ENCODE results near the gene SELENOV. TPM values are rescaled to one million over a fixed set of nuclear protein-coding genes. Genes with fewer than 3 reads are reported as not detected.

The SELENOV gene
- total RNA-seq, 1 donor from 2014 or later: 0.73 TPM

GRCh38 chr19:39471756-39472536, 43.0 kb upstream of the SELENOV start:
- DNase-seq (ENCODE audit: low spot score): no peak
- Mint-ChIP-seq H3K27ac (no peak overlapping the region), H3K4me1 (no peaks in the 10 kb centered on the region), H3K9me3 (no peaks in the 10 kb centered on the region), H3K27me3 (ENCODE audit: insufficient read depth, low read depth) (peaks cover 6% of the 10 kb centered on the region), H3K4me3 (peak overlapping the region; percentile 52), H3K36me3 (peaks cover 41% of the 10 kb centered on the region)
- Histone ChIP-seq H3K9me3 (ENCODE audit: low read depth) (no peaks in the 10 kb centered on the region), H3K4me1 (no peaks in the 10 kb centered on the region), H3F3A (ENCODE audit: low read depth) (no peaks in the 10 kb centered on the region), H4K20me1 (ENCODE audit: low read depth) (no peaks in the 10 kb centered on the region), H3K4me2 (no peak overlapping the region), H3K4me3 (no peak overlapping the region), H3K9ac (no peak overlapping the region), H3K79me2 (ENCODE audit: low read depth) (no peaks in the 10 kb centered on the region), H3K27ac (no peak overlapping the region), H2AFZ (replicated peaks) (no peak overlapping the region), H3K36me3 (no peaks in the 10 kb centered on the region), H3K27me3 (no peaks in the 10 kb centered on the region)
- no peak for TF ChIP-seq EZH2 (IDR thresholded peaks at IDR 0.05)
- no peak for TF ChIP-seq EZH2phosphoT487 (IDR thresholded peaks at IDR 0.05)

- no peak for DNase-seq (ENCODE audit: low spot score)
- Histone ChIP-seq H3K27me3 (no peaks in the 10 kb centered on the region), H3K9me3 (ENCODE audit: low read depth) (no peaks in the 10 kb centered on the region), H3K4me3 (no peak overlapping the region), H3K36me3 (no peaks in the 10 kb centered on the region), H4K20me1 (ENCODE audit: low read depth) (no peaks in the 10 kb centered on the region), H3K27ac (no peak overlapping the region), H3K4me1 (no peaks in the 10 kb centered on the region), H3K9ac (no peak overlapping the region), H3K4me2 (no peak overlapping the region), H2AFZ (replicated peaks) (no peak overlapping the region), H3F3A (ENCODE audit: low read depth) (peaks cover 3% of the 10 kb centered on the region), H3K79me2 (ENCODE audit: low read depth) (no peaks in the 10 kb centered on the region)
- no peak overlapping the region for H3K27ac Mint-ChIP-seq
- no peak for TF ChIP-seq EZH2phosphoT487 (IDR thresholded peaks at IDR 0.05)
- no peak for TF ChIP-seq CTCF (IDR thresholded peaks at IDR 0.05)
- TF ChIP-seq EZH2 (IDR thresholded peaks at IDR 0.05): no peak
- H3K4me3 Mint-ChIP-seq: no peak overlapping the region
- H3K9me3 Mint-ChIP-seq: no peaks in the 10 kb centered on the region
- no peaks in the 10 kb centered on the region for H3K4me1 Mint-ChIP-seq
- peaks cover 6% of the 10 kb centered on the region for H3K27me3 Mint-ChIP-seq (ENCODE audit: insufficient read depth, low read depth)
- H3K36me3 Mint-ChIP-seq: peaks cover 39% of the 10 kb centered on the region
These were observed 42.0 kb upstream of the SELENOV start for GRCh38 chr19:39472746-39473442.

GRCh38 chr19:39473443-39473960, 41.4 kb upstream of the SELENOV start:
- Histone ChIP-seq H3K27me3 (no peaks in the 10 kb centered on the region), H3K4me2 (no peak overlapping the region), H2AFZ (replicated peaks) (no peak overlapping the region), H3K4me1 (no peaks in the 10 kb centered on the region), H3K27ac (no peak overlapping the region), H3F3A (ENCODE audit: low read depth) (peaks cover 9% of the 10 kb centered on the region), H3K79me2 (ENCODE audit: low read depth) (no peaks in the 10 kb centered on the region), H4K20me1 (ENCODE audit: low read depth) (no peaks in the 10 kb centered on the region), H3K36me3 (no peaks in the 10 kb centered on the region), H3K4me3 (no peak overlapping the region), H3K9ac (no peak overlapping the region), H3K9me3 (ENCODE audit: low read depth) (no peaks in the 10 kb centered on the region)
- Mint-ChIP-seq H3K27ac (no peak overlapping the region), H3K36me3 (peaks cover 34% of the 10 kb centered on the region), H3K4me3 (no peak overlapping the region), H3K4me1 (no peaks in the 10 kb centered on the region), H3K9me3 (no peaks in the 10 kb centered on the region), H3K27me3 (ENCODE audit: insufficient read depth, low read depth) (peaks cover 6% of the 10 kb centered on the region)
- TF ChIP-seq EZH2phosphoT487 (IDR thresholded peaks at IDR 0.05) (no peak), CTCF (IDR thresholded peaks at IDR 0.05) (no peak), EZH2 (IDR thresholded peaks at IDR 0.05) (no peak)
- no peak for DNase-seq (ENCODE audit: low spot score)
